Neural progenitor cell (in vitro differentiated cells): Measurements from ENCODE around the gene KANK4. TPM values are rescaled to one million over a fixed set of nuclear protein-coding genes. Genes with fewer than 3 reads are reported as not detected.
A peak's percentile ranks its signal among the peaks of the same experiment; 100 is the strongest.

ENCODE experiments used
- DNase-seq: peaks from one replicate; pipeline ENCODE4 v3.0.0-alpha.2; 2016; ENCODE audit warnings: low spot score
- H2AFZ ChIP-seq: fragments of 200-600 bp; sonication (generic); replicated peaks from 2 replicates; pipeline ENCODE4 v1.6.1; 2016; ENCODE audit warnings: antibody characterized with exemption
- H3F3A ChIP-seq: fragments of 200-600 bp; sonication (generic); 2 replicates; pipeline ENCODE4 v1.6.1; 2016; ENCODE audit warnings: antibody characterized with exemption, low read depth
- H3K27ac ChIP-seq: fragments of 200-600 bp; sonication (generic); 2 replicates; pipeline ENCODE4 v1.5.1; 2016; ENCODE audit warnings: mild to moderate bottlenecking
- H3K27me3 ChIP-seq: fragments of 200-600 bp; sonication (generic); 2 replicates; pipeline ENCODE4 v1.6.1; 2016; ENCODE audit warnings: mild to moderate bottlenecking, moderate library complexity
- H3K36me3 ChIP-seq: fragments of 200-600 bp; sonication (generic); 2 replicates; pipeline ENCODE4 v1.5.1; 2016
- H3K4me1 ChIP-seq: fragments of 200-600 bp; sonication (generic); 2 replicates; pipeline ENCODE4 v1.6.1; 2016; ENCODE audit warnings: mixed run types
- H3K4me2 ChIP-seq: fragments of 200-600 bp; sonication (generic); 2 replicates; pipeline ENCODE4 v1.6.1; 2016
- H3K4me3 ChIP-seq: fragments of 200-600 bp; sonication (generic); 2 replicates; pipeline ENCODE4 v1.5.1; 2016
- H3K79me2 ChIP-seq: fragments of 200-600 bp; sonication (generic); 2 replicates; pipeline ENCODE4 v1.6.1; 2016; ENCODE audit warnings: low read depth
- H3K9ac ChIP-seq: fragments of 200-600 bp; sonication (generic); 2 replicates; pipeline ENCODE4 v1.6.1; 2016
- H3K9me3 ChIP-seq: fragments of 200-600 bp; sonication (generic); 2 replicates; pipeline ENCODE4 v1.5.1; 2016; ENCODE audit warnings: low read depth
- H4K20me1 ChIP-seq: fragments of 200-600 bp; sonication (generic); 2 replicates; pipeline ENCODE4 v1.6.1; 2016; ENCODE audit warnings: low read depth
- H3K27ac Mint-ChIP-seq: 3 replicates; pipeline ENCODE4 v1.8.0; 2021; ENCODE audit warnings: mixed read lengths
- H3K27me3 Mint-ChIP-seq: 2 replicates; pipeline ENCODE4 v1.8.0; 2022; ENCODE audit warnings: low read depth, mild to moderate bottlenecking, inconsistent platforms, moderate library complexity, mixed read lengths; ENCODE audit not compliant: insufficient read depth
- H3K36me3 Mint-ChIP-seq: 3 replicates; pipeline ENCODE4 v1.8.0; 2021; ENCODE audit warnings: mixed read lengths
- H3K4me1 Mint-ChIP-seq: 3 replicates; pipeline ENCODE4 v1.8.0; 2021; ENCODE audit warnings: mixed read lengths
- H3K4me3 Mint-ChIP-seq: 3 replicates; pipeline ENCODE4 v1.8.0; 2021; ENCODE audit warnings: mild to moderate bottlenecking, moderate library complexity, mixed read lengths
- H3K9me3 Mint-ChIP-seq: 3 replicates; pipeline ENCODE4 v1.8.0; 2020; ENCODE audit warnings: mixed read lengths
- CTCF ChIP-seq: fragments of 200-600 bp; sonication (generic); IDR thresholded peaks from 2 replicates; pipeline ENCODE4 v1.5.1; 2017; ENCODE audit warnings: antibody characterized with exemption, mild to moderate bottlenecking
- EZH2 ChIP-seq: fragments of 200-600 bp; sonication (generic); IDR thresholded peaks from 2 replicates; pipeline ENCODE4 v1.6.1; 2017; ENCODE audit warnings: antibody characterized with exemption, mild to moderate bottlenecking, moderate library complexity
- EZH2phosphoT487 ChIP-seq: fragments of 200-600 bp; sonication (generic); IDR thresholded peaks from 2 replicates; pipeline ENCODE4 v1.6.1; 2017; ENCODE audit warnings: antibody characterized with exemption
- total RNA-seq: library from RNA; depleted of rRNA; stranded (reverse); fragments of >200 nt; gene quantifications from 2 replicates; pipeline ENCODE4 v1.2.3, GENCODE V29; 2015; ENCODE audit warnings: low replicate concordance

KANK4 gene
- total RNA-seq, 1 donor from 2014 or later = not detected

- H3K4me3 ChIP-seq = no peak overlapping the region
- H3K27ac Mint-ChIP-seq = no peak overlapping the region
- DNase-seq = peak; percentile 37
- H3K27me3 Mint-ChIP-seq = peaks cover 18% of the 10 kb centered on the region
- no peaks in the 10 kb centered on the region for H3K36me3 Mint-ChIP-seq
- H3K9me3 ChIP-seq = no peaks in the 10 kb centered on the region
- H3K27me3 ChIP-seq = peaks cover 16% of the 10 kb centered on the region
- H3K36me3 ChIP-seq = no peaks in the 10 kb centered on the region
- H3K27ac ChIP-seq = no peak overlapping the region
- no peak overlapping the region for H3K9ac ChIP-seq
- H3K4me1 ChIP-seq = peaks cover 5% of the 10 kb centered on the region
- no peaks in the 10 kb centered on the region for H4K20me1 ChIP-seq
- peak overlapping the region; percentile 53 for H3K4me3 Mint-ChIP-seq
- no peak overlapping the region for H3K4me2 ChIP-seq
- H2AFZ ChIP-seq = no peak overlapping the region
- peaks cover 2% of the 10 kb centered on the region for H3K9me3 Mint-ChIP-seq
- peaks cover 41% of the 10 kb centered on the region for H3K4me1 Mint-ChIP-seq
- TF ChIP-seq EZH2phosphoT487 (no peak), CTCF (no peak), EZH2 (no peak)
- H3F3A ChIP-seq = no peaks in the 10 kb centered on the region
- no peaks in the 10 kb centered on the region for H3K79me2 ChIP-seq
Measured at GRCh38 chr1:62311473-62311943, 7.7 kb downstream of the KANK4 start.

- Mint-ChIP-seq H3K4me1 (peaks cover 28% of the 10 kb centered on the region), H3K4me3 (no peak overlapping the region), H3K27me3 (peaks cover 15% of the 10 kb centered on the region), H3K36me3 (no peaks in the 10 kb centered on the region), H3K27ac (peak overlapping the region; percentile 53), H3K9me3 (peaks cover 2% of the 10 kb centered on the region)
- no peak overlapping the region for H3K27ac ChIP-seq
- no peaks in the 10 kb centered on the region for H3K79me2 ChIP-seq
- no peaks in the 10 kb centered on the region for H4K20me1 ChIP-seq
- H3K27me3 ChIP-seq = no peaks in the 10 kb centered on the region
- H3K9ac ChIP-seq = no peak overlapping the region
- H3K36me3 ChIP-seq = no peaks in the 10 kb centered on the region
- DNase-seq = no peak
- no peak overlapping the region for H3K4me3 ChIP-seq
- no peak for TF ChIP-seq CTCF
- TF ChIP-seq EZH2phosphoT487 = no peak
- TF ChIP-seq EZH2 = no peak
- no peaks in the 10 kb centered on the region for H3F3A ChIP-seq
- no peak overlapping the region for H2AFZ ChIP-seq
- peaks cover 5% of the 10 kb centered on the region for H3K4me1 ChIP-seq
- H3K4me2 ChIP-seq = no peak overlapping the region
- no peaks in the 10 kb centered on the region for H3K9me3 ChIP-seq
Measured at GRCh38 chr1:62309906-62310305, 9.3 kb downstream of the KANK4 start.

- no peak overlapping the region for H3K27ac Mint-ChIP-seq
- no peak overlapping the region for H3K27ac ChIP-seq
- H3K9me3 ChIP-seq = no peaks in the 10 kb centered on the region
- H3K4me3 Mint-ChIP-seq = no peak overlapping the region
- no peaks in the 10 kb centered on the region for H4K20me1 ChIP-seq
- peaks cover 2% of the 10 kb centered on the region for H3K9me3 Mint-ChIP-seq
- H3F3A ChIP-seq = no peaks in the 10 kb centered on the region
- H2AFZ ChIP-seq = no peak overlapping the region
- no peak overlapping the region for H3K9ac ChIP-seq
- no peak overlapping the region for H3K4me2 ChIP-seq
- TF ChIP-seq EZH2 (no peak), CTCF (no peak), EZH2phosphoT487 (no peak)
- peaks cover 8% of the 10 kb centered on the region for H3K4me1 ChIP-seq
- peaks cover 28% of the 10 kb centered on the region for H3K4me1 Mint-ChIP-seq
- H3K4me3 ChIP-seq = no peak overlapping the region
- no peaks in the 10 kb centered on the region for H3K36me3 ChIP-seq
- no peaks in the 10 kb centered on the region for H3K36me3 Mint-ChIP-seq
- H3K27me3 ChIP-seq = no peaks in the 10 kb centered on the region
- H3K79me2 ChIP-seq = no peaks in the 10 kb centered on the region
- no peak for DNase-seq
- peaks cover 18% of the 10 kb centered on the region for H3K27me3 Mint-ChIP-seq
Measured at GRCh38 chr1:62308606-62309005, 10.6 kb downstream of the KANK4 start.
